Activated CD4-positive, alpha-beta T cell treated with anti-CD3 and anti-CD28 coated beads for 48 hours (primary cell): ENCODE measurements around the gene DGCR8.
"Not testable (repeated sequence)": the region's sequence is repeated elsewhere in the genome, so short reads cannot be mapped to it uniquely, and the experiment has no call there.

ENCODE experiments used
- DNase-seq: peaks from one replicate; pipeline ENCODE4 v3.0.0-alpha.2; 2020

The DGCR8 gene

GRCh38 chr22:20053407-20054033, 26.5 kb upstream of the DGCR8 start:
- DNase-seq = no peak

- DNase-seq = no peak
Observed at GRCh38 chr22:20054034-20054427, 26.0 kb upstream of the DGCR8 start.

DNA sequence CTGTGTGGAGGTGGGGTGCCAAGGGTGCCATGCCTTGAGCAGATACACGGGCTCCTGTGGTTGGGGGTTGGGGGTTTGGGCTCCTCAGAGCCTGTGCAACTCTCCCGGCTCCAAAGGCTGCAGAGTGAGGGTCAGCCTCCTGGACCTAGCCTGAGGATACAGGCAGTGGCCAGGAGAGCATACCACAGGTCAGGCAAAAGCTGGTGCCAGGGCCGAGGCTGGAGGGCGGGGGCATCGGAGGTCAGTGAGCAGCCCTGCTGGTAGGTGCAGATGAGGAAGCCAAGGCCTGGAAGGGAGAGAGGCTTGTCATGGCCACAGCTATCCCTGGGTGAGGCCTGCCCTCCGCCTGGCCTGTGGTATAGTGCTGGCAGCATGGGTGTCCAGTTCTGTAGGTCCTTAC, 25.6 kb upstream of the DGCR8 start:
- DNase-seq = no peak

DNA sequence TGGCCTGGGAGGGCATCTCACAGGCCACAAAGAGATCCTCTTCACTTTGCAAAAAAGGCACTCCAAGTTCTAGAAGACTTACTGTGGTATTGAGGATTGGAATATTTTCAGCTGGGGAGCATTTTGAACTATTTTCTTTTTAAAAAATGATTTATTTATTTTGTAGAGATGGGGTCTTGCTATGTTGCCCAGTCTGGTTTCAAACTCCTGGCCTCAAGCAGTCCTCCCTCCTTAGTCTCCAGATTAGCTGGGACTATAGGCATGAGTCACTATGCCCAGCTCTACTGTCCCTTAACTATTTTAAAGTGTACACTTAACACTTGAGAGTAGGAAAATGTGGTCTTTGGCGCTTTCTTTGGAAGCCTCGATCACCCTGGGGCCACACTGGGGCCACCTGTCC, 24.9 kb upstream of the DGCR8 start:
- no peak for DNase-seq

- no peak for DNase-seq
Observed at GRCh38 chr22:20055654-20056053, 24.4 kb upstream of the DGCR8 start.

GRCh38 chr22:20056161-20056560, 23.9 kb upstream of the DGCR8 start:
- no peak for DNase-seq

DNA sequence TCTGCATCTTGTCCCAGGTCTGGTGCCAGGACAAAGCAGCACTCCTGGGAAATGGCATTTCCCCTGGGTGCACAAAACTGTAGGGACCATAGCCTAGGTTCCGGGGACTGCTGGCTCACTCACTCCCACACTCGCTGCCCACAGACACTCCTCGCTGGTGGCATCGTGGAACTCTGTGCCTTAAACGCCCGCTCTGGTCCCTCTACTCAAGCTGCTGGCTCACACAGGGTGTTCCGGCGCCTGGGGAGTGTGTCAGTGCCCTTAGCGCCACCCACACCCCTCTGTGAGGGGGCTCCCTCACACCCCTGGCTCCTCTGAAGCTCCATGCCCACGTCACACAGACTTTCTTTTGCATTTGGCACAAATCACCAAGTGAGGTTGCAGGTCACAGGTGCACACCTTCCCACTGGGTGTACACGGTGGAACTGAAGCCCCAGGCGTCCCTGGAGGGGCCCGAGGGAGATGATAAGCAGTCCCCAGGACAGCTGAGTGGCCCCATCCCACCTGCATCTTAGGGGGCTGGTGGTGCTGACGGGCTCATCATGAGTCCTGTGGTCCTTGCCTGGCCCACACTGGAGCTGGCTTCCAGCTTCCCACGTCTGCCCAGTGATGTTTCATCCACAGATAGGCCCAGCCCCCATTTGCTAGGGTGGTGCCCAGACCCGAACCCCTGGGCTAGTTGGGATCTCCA, 23.2 kb upstream of the DGCR8 start:
- no peak for DNase-seq

GRCh38 chr22:20057596-20058268, 22.3 kb upstream of the DGCR8 start:
- no peak for DNase-seq

DNA sequence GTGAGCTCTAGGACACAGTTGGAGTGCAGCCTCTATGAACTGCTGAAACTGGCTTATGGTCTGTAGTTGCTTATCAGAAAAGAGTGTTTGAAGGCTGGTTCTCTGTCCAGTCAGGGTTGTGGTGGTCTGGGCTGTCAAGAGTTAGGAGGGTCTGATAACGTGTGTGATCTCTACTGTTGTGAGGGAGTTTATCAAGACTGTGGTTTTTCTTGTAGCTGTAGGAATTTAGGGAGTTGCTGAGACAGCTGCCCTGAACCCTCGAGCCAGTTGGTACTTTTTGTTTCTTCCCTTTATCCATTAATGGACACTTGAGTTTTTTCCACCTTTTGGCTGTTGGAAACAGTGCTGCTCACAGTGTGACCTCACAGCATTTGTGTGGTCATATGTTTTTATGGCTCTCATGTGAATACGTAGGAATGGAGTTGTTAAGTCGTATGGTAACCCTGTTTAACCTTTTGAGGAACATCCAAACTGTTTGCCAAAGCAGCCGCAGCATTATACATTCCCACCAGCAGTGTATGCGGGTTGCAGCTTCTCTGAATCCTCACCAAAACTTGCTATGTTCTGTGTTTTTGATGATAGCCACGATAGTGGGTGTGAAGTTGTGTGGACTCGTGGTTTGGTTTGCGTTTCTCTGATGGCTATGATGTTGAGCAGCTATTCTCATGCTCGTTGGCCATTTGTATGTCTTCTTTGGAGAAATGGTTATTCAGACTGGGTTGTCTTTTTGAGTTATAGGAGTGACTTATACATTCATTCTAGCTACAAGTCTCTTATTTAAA, 20.9 kb upstream of the DGCR8 start:
- no peak for DNase-seq

GRCh38 chr22:20060700-20061480, 19.2 kb upstream of the DGCR8 start:
- DNase-seq = no peak

DNA sequence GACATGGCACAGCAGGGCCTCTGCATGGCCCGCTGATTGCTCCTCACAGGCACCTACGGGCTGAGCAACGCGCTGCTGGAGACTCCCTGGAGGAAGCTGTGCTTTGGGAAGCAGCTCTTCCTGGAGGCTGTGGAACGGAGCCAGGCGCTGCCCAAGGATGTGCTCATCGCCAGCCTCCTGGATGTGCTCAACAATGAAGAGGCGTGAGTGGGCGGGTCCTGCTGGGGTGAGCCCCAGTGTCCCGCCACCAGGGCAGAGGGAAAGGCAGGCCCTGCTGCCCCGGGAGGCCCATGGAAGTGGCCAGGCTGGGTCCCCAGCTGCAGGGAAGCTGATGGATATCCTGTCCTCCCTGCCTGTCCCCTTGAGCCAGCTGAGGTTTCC, 18.6 kb upstream of the DGCR8 start:
- DNase-seq = no peak

GRCh38 chr22:20062043-20062765, 17.8 kb upstream of the DGCR8 start:
- DNase-seq = no peak

DNA sequence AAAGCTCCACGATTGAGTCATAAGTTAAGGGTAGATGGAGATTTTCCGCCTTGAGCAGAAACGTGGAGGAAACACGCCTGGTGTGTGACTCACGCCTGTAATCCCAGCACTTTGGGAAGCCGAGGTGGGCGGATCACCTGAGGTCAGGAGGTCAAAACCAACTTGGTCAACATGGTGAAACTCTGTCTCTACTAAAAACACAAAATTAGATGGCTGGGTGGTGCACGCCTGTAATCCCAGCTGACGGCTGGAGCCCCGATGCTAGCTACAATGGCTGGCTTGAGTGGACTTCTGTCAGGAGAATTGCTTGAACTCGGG, 17.3 kb upstream of the DGCR8 start:
- no peak for DNase-seq

DNA sequence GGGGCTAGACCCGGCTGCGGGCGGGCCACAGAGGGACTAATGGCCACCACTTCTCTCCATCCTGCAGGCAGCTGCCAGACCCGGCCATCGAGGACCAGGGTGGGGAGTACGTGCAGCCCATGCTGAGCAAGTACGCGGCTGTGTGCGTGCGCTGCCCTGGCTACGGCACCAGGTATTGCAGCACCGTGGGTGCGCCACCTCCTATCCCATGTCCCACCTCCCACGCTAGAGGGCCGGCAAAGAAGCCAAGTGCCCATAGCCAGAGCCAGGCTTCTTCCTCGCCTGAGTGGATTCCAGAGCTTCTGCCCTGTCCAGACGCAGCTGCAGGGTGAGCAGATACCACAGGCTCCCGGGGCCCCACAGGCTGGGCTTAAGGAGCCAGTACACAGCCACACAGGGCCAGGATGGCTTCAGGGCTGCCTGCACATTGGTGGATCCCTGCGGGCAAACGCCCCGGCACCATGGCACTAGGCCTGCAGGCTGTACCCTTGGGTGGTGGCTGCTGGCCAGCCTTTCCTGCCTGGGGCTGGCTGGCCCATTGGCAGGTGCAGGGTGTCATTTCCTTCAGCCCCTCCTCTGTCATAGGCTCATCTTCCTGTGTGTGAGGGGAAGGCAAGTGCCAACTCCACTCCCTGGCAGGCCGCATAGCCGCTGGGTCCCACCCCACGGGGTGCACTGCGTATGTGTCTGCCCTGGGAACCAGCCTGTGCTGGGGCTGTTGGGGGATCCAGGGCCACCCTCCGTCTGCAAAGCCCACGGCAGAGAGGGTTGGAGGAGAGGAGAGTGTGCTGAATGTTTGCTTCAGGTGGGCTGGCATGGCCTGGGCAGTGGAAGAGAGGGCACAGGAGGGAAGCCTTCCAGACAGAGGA, 16.5 kb upstream of the DGCR8 start:
- DNase-seq = no peak

DNA sequence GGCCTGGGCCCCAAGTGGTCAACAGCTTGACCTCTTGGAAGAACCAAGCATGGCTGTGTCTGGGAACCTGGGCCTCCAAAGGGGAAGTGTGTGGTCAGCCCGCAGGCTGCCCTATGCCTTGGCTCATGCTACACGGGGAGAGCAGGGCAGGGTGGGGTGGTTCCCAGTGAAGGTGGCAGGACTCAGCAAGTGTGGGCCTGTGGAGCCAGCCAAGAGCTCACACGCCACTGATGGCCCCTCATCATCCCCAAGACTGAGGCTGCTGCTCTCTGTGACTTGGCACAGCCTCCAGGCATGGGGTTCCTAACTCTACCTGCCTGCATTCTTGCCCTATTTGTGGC, 15.9 kb upstream of the DGCR8 start:
- DNase-seq = no peak

GRCh38 chr22:20064545-20065262, 15.3 kb upstream of the DGCR8 start:
- no peak for DNase-seq

GRCh38 chr22:20065896-20066616, 14.0 kb upstream of the DGCR8 start:
- no peak for DNase-seq

DNA sequence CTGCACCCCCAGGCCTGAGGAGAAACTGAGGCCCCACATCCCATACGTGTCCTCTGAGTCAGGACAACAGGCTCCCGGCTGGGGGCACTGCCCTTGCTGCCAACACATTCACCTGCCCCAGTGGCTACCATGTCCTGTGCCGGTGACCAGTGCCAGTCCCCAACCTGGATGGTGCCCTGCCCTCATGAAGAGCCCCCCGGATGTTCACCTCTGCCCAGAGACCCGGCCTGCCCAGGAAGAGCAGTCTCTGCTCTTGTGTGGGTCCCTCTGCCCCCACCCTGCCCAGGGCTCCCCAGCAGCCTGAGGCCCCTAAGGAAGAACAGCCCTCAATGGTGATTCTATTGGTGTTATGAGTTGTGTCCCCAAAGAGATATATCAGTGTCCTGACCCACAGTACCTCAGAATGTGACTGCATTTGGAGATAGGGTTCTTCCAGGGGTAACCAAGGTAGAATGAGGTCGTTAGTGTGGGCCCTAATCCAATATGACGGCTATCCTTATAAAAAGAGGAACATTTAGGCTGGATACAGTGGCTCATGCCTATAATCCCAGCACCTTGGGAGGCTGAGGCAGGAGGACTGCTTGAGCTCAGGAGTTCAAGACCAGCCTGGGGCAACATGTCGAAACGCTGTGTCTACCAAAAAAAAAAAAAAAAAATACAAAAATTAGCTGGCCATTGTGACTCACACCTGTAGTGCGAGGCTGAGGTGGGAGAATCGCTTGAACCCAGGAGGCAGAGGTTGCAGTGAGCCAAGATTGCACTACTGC, 13.2 kb upstream of the DGCR8 start:
- DNase-seq = no peak

- DNase-seq = not testable (repeated sequence)
Observed at GRCh38 chr22:20067384-20067682, 12.7 kb upstream of the DGCR8 start.
